Neural progenitor cell (in vitro differentiated cells): ENCODE data around the gene RIPOR2.

Experiments used
- CTCF ChIP-seq: fragments of 200-600 bp; sonication (generic); IDR thresholded peaks from 2 replicates; pipeline ENCODE4 v1.5.1; 2017; ENCODE audit warnings: antibody characterized with exemption, mild to moderate bottlenecking
- EZH2phosphoT487 ChIP-seq: fragments of 200-600 bp; sonication (generic); IDR thresholded peaks from 2 replicates; pipeline ENCODE4 v1.6.1; 2017; ENCODE audit warnings: antibody characterized with exemption

GRCh38 chr6:24818346-24818745, 117.4 kb downstream of the RIPOR2 start:
- no peak for TF ChIP-seq CTCF
- TF ChIP-seq EZH2phosphoT487 = no peak
